Fibroblast of skin of abdomen (primary cell): Measurements from ENCODE around the gene PLEKHJ1.

Experiments used
- DNase-seq: peaks from one replicate; pipeline ENCODE4 v3.0.0-alpha.2; 2013

The PLEKHJ1 gene

GRCh38 chr19:2269244-2270156 lies 33.4 kb upstream of the PLEKHJ1 start:
- DNase-seq, result peak; percentile 97

GRCh38 chr19:2268861-2269243 lies 32.7 kb upstream of the PLEKHJ1 start:
- DNase-seq, result no peak

GRCh38 chr19:2268480-2268830 lies 32.3 kb upstream of the PLEKHJ1 start:
- DNase-seq, result no peak

- DNase-seq, result peak; percentile 82
These were observed 30.3 kb upstream of the PLEKHJ1 start for GRCh38 chr19:2266183-2266993.

- no peak for DNase-seq
These were observed 25.5 kb upstream of the PLEKHJ1 start for GRCh38 chr19:2261438-2262172.

GRCh38 chr19:2260341-2260805 lies 24.2 kb upstream of the PLEKHJ1 start:
- no peak for DNase-seq

- no peak for DNase-seq
These were observed 23.2 kb upstream of the PLEKHJ1 start for GRCh38 chr19:2259336-2259735.

- no peak for DNase-seq
These were observed 20.0 kb upstream of the PLEKHJ1 start, which contains the start of gene JSRP1 for GRCh38 chr19:2255982-2256685. Gene JSRP1 (minus strand): TSS chr19:2256417. CDS start chr19:2255314, 1,103 bp downstream.

GRCh38 chr19:2255112-2255845 lies 19.1 kb upstream of the PLEKHJ1 start:
- DNase-seq, result no peak

- DNase-seq, result no peak
These were observed 18.1 kb upstream of the PLEKHJ1 start for GRCh38 chr19:2254064-2254872.

GRCh38 chr19:2253106-2254063 lies 17.3 kb upstream of the PLEKHJ1 start:
- DNase-seq, result no peak

GRCh38 chr19:2252797-2253105 lies 16.6 kb upstream of the PLEKHJ1 start:
- DNase-seq, result no peak

- DNase-seq, result no peak
These were observed 16.1 kb upstream of the PLEKHJ1 start for GRCh38 chr19:2252055-2252796.

- DNase-seq, result no peak
These were observed 15.3 kb upstream of the PLEKHJ1 start for GRCh38 chr19:2251106-2252054.

GRCh38 chr19:2250766-2251105 lies 14.6 kb upstream of the PLEKHJ1 start:
- no peak for DNase-seq

GRCh38 chr19:2249880-2250765 lies 14.0 kb upstream of the PLEKHJ1 start:
- DNase-seq, result no peak
